GM18951 (cell line): Measurements from ENCODE around the gene GH2.

Source experiments
- POLR2A ChIP-seq: IDR thresholded peaks from 4 replicates; pipeline ENCODE4 v1.6.1; 2011; ENCODE audit warnings: mild to moderate bottlenecking; ENCODE audit not compliant: insufficient read length, insufficient read depth; ENCODE audit errors: extremely low read depth
- in situ Hi-C: fragments of 300-500 bp; cut with MboI; formaldehyde crosslinking; loops from one replicate; pipeline ENCODE4 v1.12.0; 2022; ENCODE audit warnings: low sequenced_read_pairs, mixed read lengths, inconsistent platforms; ENCODE audit not compliant: unreplicated experiment

The GH2 gene

DNA sequence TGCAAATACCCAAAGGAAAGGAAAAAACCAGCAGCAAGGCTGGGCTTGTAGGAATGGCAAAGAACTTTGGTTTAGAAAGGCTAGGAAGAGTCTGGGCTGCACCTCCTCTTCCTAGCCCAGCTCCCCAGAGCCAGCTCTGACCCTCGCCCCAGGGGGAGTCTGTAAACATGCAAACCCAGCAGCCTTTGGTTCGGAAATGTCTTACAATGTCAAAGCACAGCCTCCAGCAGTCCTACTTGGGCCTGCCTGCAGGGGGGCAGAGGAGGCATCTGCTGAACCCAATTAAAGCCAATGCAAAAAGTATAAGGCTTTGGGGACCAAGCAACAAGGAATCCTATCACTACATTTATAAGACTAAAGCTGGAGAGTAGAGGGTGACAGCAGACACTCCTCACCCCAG lies 49.3 kb downstream of the GH2 start:
- in situ Hi-C loops: no loop called here
- TF ChIP-seq POLR2A: no peak

DNA sequence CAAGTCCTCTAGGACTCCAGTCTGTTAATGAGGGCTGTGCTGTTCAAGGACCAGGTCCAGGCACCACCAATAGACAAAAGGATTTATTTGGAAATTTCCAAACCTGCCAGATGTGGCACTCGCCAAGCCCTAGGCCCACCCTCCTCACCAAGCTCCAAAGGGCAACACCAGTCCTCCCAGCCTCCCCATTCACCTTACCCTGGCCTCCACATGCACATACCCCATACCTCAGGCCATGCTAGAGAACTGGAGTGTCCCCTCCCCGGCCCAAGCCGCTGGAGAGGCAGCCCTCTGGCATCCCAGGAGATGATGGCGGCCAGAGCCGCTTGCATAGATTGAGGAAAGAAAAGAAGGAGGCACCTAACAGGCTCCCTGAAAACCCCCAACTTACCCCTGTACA lies 49.7 kb downstream of the GH2 start:
- no peak for TF ChIP-seq POLR2A
- in situ Hi-C loops: no loop called here

DNA sequence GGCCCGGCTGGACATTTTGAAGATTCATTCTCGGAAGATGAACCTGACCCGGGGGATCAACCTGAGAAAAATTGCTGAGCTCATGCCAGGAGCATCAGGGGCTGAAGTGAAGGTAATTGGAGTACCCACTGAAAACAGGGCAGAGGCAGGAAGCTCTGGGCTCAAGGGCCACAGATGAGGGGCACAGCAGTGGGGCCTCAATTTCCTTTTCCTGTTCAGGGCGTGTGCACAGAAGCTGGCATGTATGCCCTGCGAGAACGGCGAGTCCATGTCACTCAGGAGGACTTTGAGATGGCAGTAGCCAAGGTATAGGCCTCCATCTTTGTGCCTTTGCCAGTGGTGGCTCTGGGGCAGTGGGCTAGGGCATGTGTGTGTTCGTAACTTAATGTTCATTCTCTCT lies 50.2 kb downstream of the GH2 start:
- in situ Hi-C loops: no loop called here
- TF ChIP-seq POLR2A: no peak

DNA sequence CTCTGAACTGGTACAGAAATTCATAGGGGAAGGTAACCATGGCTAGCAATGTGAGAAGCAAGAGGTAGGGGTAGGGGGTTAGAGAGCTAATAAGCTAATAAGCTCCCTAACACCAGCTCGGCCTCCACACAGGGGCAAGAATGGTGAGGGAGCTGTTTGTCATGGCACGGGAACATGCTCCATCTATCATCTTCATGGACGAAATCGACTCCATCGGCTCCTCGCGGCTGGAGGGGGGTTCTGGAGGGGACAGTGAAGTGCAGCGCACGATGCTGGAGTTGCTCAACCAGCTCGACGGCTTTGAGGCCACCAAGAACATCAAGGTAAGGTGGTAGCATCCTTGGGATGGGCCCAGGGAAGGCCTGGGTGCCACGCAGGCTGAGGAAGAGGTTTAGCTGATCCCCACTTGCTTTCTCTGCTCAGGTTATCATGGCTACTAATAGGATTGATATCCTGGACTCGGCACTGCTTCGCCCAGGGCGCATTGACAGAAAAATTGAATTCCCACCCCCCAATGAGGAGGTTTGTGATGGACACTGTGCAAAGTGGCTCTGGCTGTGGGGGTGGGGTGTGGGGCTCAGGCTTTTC lies 50.7 kb downstream of the GH2 start:
- in situ Hi-C loops: no loop called here
- no peak for TF ChIP-seq POLR2A

DNA sequence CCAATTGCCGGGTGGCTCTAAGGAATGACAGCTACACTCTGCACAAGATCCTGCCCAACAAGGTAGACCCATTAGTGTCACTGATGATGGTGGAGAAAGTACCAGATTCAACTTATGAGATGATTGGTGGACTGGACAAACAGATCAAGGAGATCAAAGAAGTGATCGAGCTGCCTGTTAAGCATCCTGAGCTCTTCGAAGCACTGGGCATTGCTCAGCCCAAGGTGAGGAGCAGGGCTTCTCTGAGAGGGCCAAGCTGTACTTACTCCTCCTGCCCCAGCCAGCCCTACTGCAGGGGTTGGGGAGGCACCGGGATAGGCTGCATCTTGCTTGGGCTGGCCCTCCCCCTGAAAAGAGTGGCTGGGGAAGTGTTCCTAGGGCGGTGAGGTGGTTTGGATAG lies 51.5 kb downstream of the GH2 start:
- no peak for TF ChIP-seq POLR2A
- in situ Hi-C loops: no loop called here
